SK-N-SH (cell line): ENCODE results near the gene NMNAT2. TPM values are rescaled to one million over a fixed set of nuclear protein-coding genes. Genes with fewer than 3 reads are reported as not detected.

Experiments
- CTCF ChIA-PET: fragments of 300-600, 350-600 bp; formaldehyde crosslinking; extraction: SDS; loops from one replicate; lab custom pipeline; 2021; lab: Yijun Ruan, JAX
- POLR2A ChIA-PET: fragments of 350-600 bp; sonication (Branson Sonifier 250); formaldehyde crosslinking; extraction: SDS; loops from one replicate; lab custom pipeline; 2020; ENCODE audit warnings: antibody characterized with exemption, inconsistent platforms; lab: Yijun Ruan, JAX
- DNase-seq: peaks from one replicate; pipeline ENCODE4 v3.0.0; 2012
- H2AFZ ChIP-seq: fragments of 200-600 bp; sonication (generic); 2 replicates; pipeline ENCODE4 v1.8.1; 2016; ENCODE audit warnings: antibody characterized with exemption, mild to moderate bottlenecking, low read depth
- H3F3A ChIP-seq: fragments of 200-600 bp; sonication (generic); replicated peaks from 2 replicates; pipeline ENCODE3; 2016; ENCODE audit warnings: antibody characterized with exemption, mild to moderate bottlenecking; ENCODE audit not compliant: insufficient read depth
- H3K27ac ChIP-seq, 2 experiments: fragments of 200-500 bp in 1 of 2; fragments of 200-600 bp in 1 of 2; sonication (Bioruptor generic) in 1 of 2; sonication (generic), shearing (Covaris generic) in 1 of 2; 2 replicates each; pipeline versions ENCODE4 v1.5.1 to v1.6.1; 2014 to 2016; ENCODE audit warnings: low read depth in 2 of 2, inconsistent platforms in 1 of 2, low read length in 1 of 2, mild to moderate bottlenecking in 1 of 2, mixed read lengths in 1 of 2
- H3K27me3 ChIP-seq: fragments of 200-600 bp; sonication (generic), shearing (Covaris generic); 2 replicates; pipeline ENCODE4 v1.6.1; 2016; ENCODE audit warnings: mixed run types; ENCODE audit not compliant: insufficient read depth
- H3K36me3 ChIP-seq, 2 experiments: fragments of 200-500 bp in 1 of 2; fragments of 200-600 bp in 1 of 2; sonication (Bioruptor generic) in 1 of 2; sonication (generic) in 1 of 2; replicated peaks in 1 of 2; 2 replicates each; pipeline versions ENCODE3 to v1.5.1; 2014 to 2016; ENCODE audit warnings: low read length in 1 of 2, mild to moderate bottlenecking in 1 of 2; ENCODE audit not compliant: insufficient read depth in 2 of 2, control insufficient read depth in 1 of 2
- H3K4me1 ChIP-seq, 2 experiments: fragments of 200-500 bp in 1 of 2; fragments of 200-600 bp in 1 of 2; sonication (Bioruptor generic) in 1 of 2; sonication (generic), shearing (Covaris generic) in 1 of 2; 2 replicates each; pipeline versions ENCODE4 v1.5.1 to v1.6.1; 2014 to 2016; ENCODE audit warnings: low read depth in 1 of 2, low read length in 1 of 2, mixed run types in 1 of 2; ENCODE audit not compliant: insufficient read depth in 2 of 2, control insufficient read depth in 1 of 2
- H3K4me2 ChIP-seq: fragments of 200-600 bp; sonication (generic), shearing (Covaris generic); 2 replicates; pipeline ENCODE4 v1.6.1; 2017; ENCODE audit warnings: mixed run types
- H3K4me3 ChIP-seq, 2 experiments: fragments of 200-500 bp in 1 of 2; fragments of 200-600 bp in 1 of 2; sonication (Bioruptor generic) in 1 of 2; sonication (generic), shearing (Covaris generic) in 1 of 2; 2 replicates each; pipeline versions ENCODE4 v1.5.1 to v1.8.1; 2014 to 2016; ENCODE audit warnings: low read depth in 2 of 2, inconsistent platforms in 1 of 2, low read length in 1 of 2, mild to moderate bottlenecking in 1 of 2, mixed read lengths in 1 of 2, moderate library complexity in 1 of 2
- H3K79me2 ChIP-seq: fragments of 200-600 bp; sonication (generic); 2 replicates; pipeline ENCODE4 v1.8.1; 2017; ENCODE audit warnings: mild to moderate bottlenecking; ENCODE audit not compliant: insufficient read depth
- H3K9ac ChIP-seq: fragments of 200-600 bp; sonication (generic); 2 replicates; pipeline ENCODE4 v1.6.1; 2017; ENCODE audit warnings: mixed run types
- H3K9me2 ChIP-seq: fragments of 200-600 bp; sonication (generic); 2 replicates; pipeline ENCODE4 v1.6.1; 2017; ENCODE audit warnings: mixed run types
- H3K9me3 ChIP-seq: fragments of 200-600 bp; sonication (generic); 2 replicates; pipeline ENCODE4 v1.6.1; 2017; ENCODE audit warnings: mixed run types, mild to moderate bottlenecking, moderate library complexity
- H4K20me1 ChIP-seq: fragments of 200-600 bp; sonication (generic); 2 replicates; pipeline ENCODE4 v1.6.1; 2017; ENCODE audit warnings: mild to moderate bottlenecking, mixed run types; ENCODE audit not compliant: insufficient read depth
- CHD2 ChIP-seq: fragments of 150-350 bp; IDR thresholded peaks from 2 replicates; pipeline ENCODE4 v1.6.1; 2018; ENCODE audit warnings: low read length; ENCODE audit not compliant: partially characterized antibody
- CTCF ChIP-seq: fragments of 200-600 bp; sonication (generic); IDR thresholded peaks from 2 replicates; pipeline ENCODE4 v1.6.1; 2017; ENCODE audit warnings: antibody characterized with exemption, mild to moderate bottlenecking, moderate library complexity
- EP300 ChIP-seq, 2 experiments: IDR thresholded peaks; 2 replicates each; pipeline versions ENCODE4 v1.4.0 to v1.6.1; 2012; ENCODE audit warnings: borderline replicate concordance in 1 of 2, low read depth in 1 of 2, low read length in 1 of 2
- EZH2phosphoT487 ChIP-seq: fragments of 200-600 bp; sonication (generic); IDR thresholded peaks from 2 replicates; pipeline ENCODE4 v1.6.1; 2017; ENCODE audit warnings: low read depth, mixed run types, mild to moderate bottlenecking, antibody characterized with exemption, moderate library complexity, borderline replicate concordance
- FOXM1 ChIP-seq: IDR thresholded peaks from 2 replicates; pipeline ENCODE4 v1.4.0; 2012; ENCODE audit warnings: low read depth, mild to moderate bottlenecking
- GABPA ChIP-seq: IDR thresholded peaks from 2 replicates; pipeline ENCODE4 v1.4.0; 2012; ENCODE audit warnings: low read depth, mild to moderate bottlenecking
- IRF3 ChIP-seq: fragments of 150-350 bp; IDR thresholded peaks from 2 replicates; pipeline ENCODE4 v1.6.1; 2016; ENCODE audit warnings: mild to moderate bottlenecking, low read depth, low read length
- MAX ChIP-seq: IDR thresholded peaks from 2 replicates; pipeline ENCODE4 v1.4.0; 2012; ENCODE audit warnings: low read depth
- MEF2A ChIP-seq: IDR thresholded peaks from 2 replicates; pipeline ENCODE4 v1.4.0; 2012; ENCODE audit warnings: low read depth, borderline replicate concordance
- NFIC ChIP-seq: IDR thresholded peaks from 2 replicates; pipeline ENCODE4 v1.4.0; 2012; ENCODE audit warnings: borderline replicate concordance
- RAD21 ChIP-seq: IDR thresholded peaks from 2 replicates; pipeline ENCODE4 v1.6.1; 2012; ENCODE audit warnings: mild to moderate bottlenecking, low read length
- REST ChIP-seq: IDR thresholded peaks from 2 replicates; pipeline ENCODE4 v1.6.1; 2012; ENCODE audit warnings: mild to moderate bottlenecking, low read depth, low read length, moderate library complexity
- RFX5 ChIP-seq: IDR thresholded peaks from 2 replicates; pipeline ENCODE4 v1.6.1; 2012; ENCODE audit warnings: mild to moderate bottlenecking, improper control_type of control experiment, low read length
- TAF1 ChIP-seq: IDR thresholded peaks from 2 replicates; pipeline ENCODE4 v1.6.1; 2012; ENCODE audit warnings: low read depth, mild to moderate bottlenecking, low read length, moderate library complexity, borderline replicate concordance
- TEAD4 ChIP-seq: IDR thresholded peaks from 2 replicates; pipeline ENCODE4 v1.4.0; 2012; ENCODE audit warnings: mild to moderate bottlenecking, borderline replicate concordance; ENCODE audit not compliant: insufficient read depth
- USF2 ChIP-seq: fragments of 150-350 bp; IDR thresholded peaks from 2 replicates; pipeline ENCODE4 v1.6.1; 2017; ENCODE audit warnings: antibody characterized with exemption, low read length, low read depth, borderline replicate concordance
- WGBS: methylation state at CpG from one replicate; pipeline ENCODE4 v1.1.6; 2017; ENCODE audit warnings: low lambda C conversion rate; 5-methylcytosine and 5-hydroxymethylcytosine counted together
- polyA plus RNA-seq, 3 experiments: library from polyadenylated mRNA; depleted of rRNA; stranded (reverse); fragments of >200 nt; gene quantifications; 2 replicates each; pipeline ENCODE4 v1.2.3, GENCODE V29; 2012

The NMNAT2 gene
- polyA plus RNA-seq, 1 of the 3 experiments (the other 2 are of a cell fraction) = 0.07 TPM

- no peak for DNase-seq
- peaks cover 15 to 37% of the 10 kb centered on the region in 2 experiments; a peak in 3 of 4 replicates for H3K4me1 ChIP-seq
Measured at GRCh38 chr1:183276386-183277080, 141.6 kb downstream of the NMNAT2 start.

More at GRCh38 chr1:183276386-183277080, 141.6 kb downstream of the NMNAT2 start:
- CTCF ChIA-PET = no interaction called here
- Histone ChIP-seq H3K27me3 (no peaks in the 10 kb centered on the region), H3K4me3 (no peak overlapping the region), H3K27ac (no peak overlapping the region), H3F3A (peaks cover 5% of the 10 kb centered on the region), H3K79me2 (no peaks in the 10 kb centered on the region; the same call in 1 of the 2 replicates), H4K20me1 (no peaks in the 10 kb centered on the region), H3K9ac (no peak overlapping the region), H3K9me2 (no peaks in the 10 kb centered on the region), H2AFZ (no peak overlapping the region)
- 96% methylated on average over 9 of the region's 9 CpGs for WGBS
- POLR2A ChIA-PET = no interaction called here
- no peak for TF ChIP-seq CTCF
- no peak for TF ChIP-seq FOXM1
- no peak for TF ChIP-seq REST
- no peak for TF ChIP-seq EZH2phosphoT487
- no peak for TF ChIP-seq MAX
- no peak for TF ChIP-seq RAD21
- no peak for TF ChIP-seq IRF3
- TF ChIP-seq TEAD4 = no peak
- TF ChIP-seq USF2 = no peak
- TF ChIP-seq NFIC = no peak
- TF ChIP-seq MEF2A = no peak
- TF ChIP-seq GABPA = no peak
- no peak for TF ChIP-seq CHD2
- no peak for TF ChIP-seq EP300 (IDR thresholded peaks at IDR 0.05; ENCODE audit: borderline replicate concordance in 1 of 2, low read depth in 1 of 2, low read length in 1 of 2)
- TF ChIP-seq RFX5 = no peak
- no peak for TF ChIP-seq TAF1
- TF ChIP-seq, all 33 proteins: peak for 0
- H3K9me3 ChIP-seq = no peaks in the 10 kb centered on the region
- H3K36me3 ChIP-seq = no peaks in the 10 kb centered on the region
- H3K4me2 ChIP-seq = no peak overlapping the region
